Neural progenitor cell (in vitro differentiated cells): Measurements from ENCODE around the gene ZNF746.

Experiments used
- EZH2 ChIP-seq: fragments of 200-600 bp; sonication (generic); IDR thresholded peaks from 2 replicates; pipeline ENCODE4 v1.6.1; 2017; ENCODE audit warnings: antibody characterized with exemption, mild to moderate bottlenecking, moderate library complexity
- TF ChIP-seq, protein P1 (sequence below): fragments of 200-600 bp; sonication (generic); IDR thresholded peaks from 2 replicates; pipeline ENCODE4 v1.5.1; 2017; ENCODE audit warnings: antibody characterized with exemption, mild to moderate bottlenecking

DNA sequence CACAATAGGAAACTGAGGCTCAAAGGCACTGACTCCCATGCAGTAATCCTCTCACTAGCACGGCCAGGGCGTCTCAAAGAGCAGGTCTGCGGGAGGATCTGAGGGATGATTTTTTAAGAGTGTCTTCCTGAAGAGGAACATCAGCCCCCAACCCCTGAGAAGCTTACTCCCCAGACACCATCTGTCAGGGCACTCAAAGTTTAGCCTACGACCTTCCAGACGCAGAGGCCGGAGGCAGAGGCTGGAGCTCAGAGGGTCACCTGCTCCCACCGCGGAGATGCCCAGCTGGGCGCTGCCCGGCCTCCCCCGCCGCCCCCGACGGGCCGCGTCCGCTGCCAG lies 38.4 kb downstream of the ZNF746 start:
- TF ChIP-seq, protein P1, sequence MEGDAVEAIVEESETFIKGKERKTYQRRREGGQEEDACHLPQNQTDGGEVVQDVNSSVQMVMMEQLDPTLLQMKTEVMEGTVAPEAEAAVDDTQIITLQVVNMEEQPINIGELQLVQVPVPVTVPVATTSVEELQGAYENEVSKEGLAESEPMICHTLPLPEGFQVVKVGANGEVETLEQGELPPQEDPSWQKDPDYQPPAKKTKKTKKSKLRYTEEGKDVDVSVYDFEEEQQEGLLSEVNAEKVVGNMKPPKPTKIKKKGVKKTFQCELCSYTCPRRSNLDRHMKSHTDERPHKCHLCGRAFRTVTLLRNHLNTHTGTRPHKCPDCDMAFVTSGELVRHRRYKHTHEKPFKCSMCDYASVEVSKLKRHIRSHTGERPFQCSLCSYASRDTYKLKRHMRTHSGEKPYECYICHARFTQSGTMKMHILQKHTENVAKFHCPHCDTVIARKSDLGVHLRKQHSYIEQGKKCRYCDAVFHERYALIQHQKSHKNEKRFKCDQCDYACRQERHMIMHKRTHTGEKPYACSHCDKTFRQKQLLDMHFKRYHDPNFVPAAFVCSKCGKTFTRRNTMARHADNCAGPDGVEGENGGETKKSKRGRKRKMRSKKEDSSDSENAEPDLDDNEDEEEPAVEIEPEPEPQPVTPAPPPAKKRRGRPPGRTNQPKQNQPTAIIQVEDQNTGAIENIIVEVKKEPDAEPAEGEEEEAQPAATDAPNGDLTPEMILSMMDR, result no peak
- TF ChIP-seq EZH2, result no peak
